ENCODE measurements around the gene IL16.

GRCh38 chr15:81152799-81153198 is 43.9 kb upstream of the IL16 start:
- TF ChIP-seq CTCF (IDR thresholded peaks at IDR 0.05 in 2 of 3, conservative IDR thresholded peaks at IDR 0.05 in 1 of 3; ENCODE audit: insufficient read depth in 2 of 3, low read depth in 1 of 3, low read length in 3 of 3) (no peak), HMG20B (CRISPR knock-in tag; IDR thresholded peaks at IDR 0.05) (no peak), MYC (IDR thresholded peaks at IDR 0.05; ENCODE audit: low read depth, low read length) (no peak), MYC (CRISPR knock-in tag; IDR thresholded peaks at IDR 0.05; ENCODE audit: borderline replicate concordance, low read depth) (no peak), POLR2AphosphoS5 (IDR thresholded peaks at IDR 0.05; ENCODE audit: control insufficient read depth, insufficient read depth, low read depth, low read length) (no peak), ZBTB9 (CRISPR knock-in tag; IDR thresholded peaks at IDR 0.05) (no peak), ESRRA (IDR thresholded peaks at IDR 0.05; ENCODE audit: borderline replicate concordance, low read depth) (no peak), ZBTB40 (IDR thresholded peaks at IDR 0.05) (no peak), ZBTB40 (CRISPR knock-in tag; IDR thresholded peaks at IDR 0.05) (no peak), MLX (CRISPR knock-in tag; conservative IDR thresholded peaks at IDR 0.05) (no peak), ZNF609 (CRISPR knock-in tag; IDR thresholded peaks at IDR 0.05; ENCODE audit: borderline replicate concordance) (no peak), NFYB (IDR thresholded peaks at IDR 0.05; ENCODE audit: extremely low read depth, insufficient read length) (no peak), EGR1 (conservative IDR thresholded peaks at IDR 0.05) (no peak)
